Measurements from ENCODE around the gene CACNB4.

Gene CACNB4

GRCh38 chr2:152050915-152051314 lies 47.9 kb downstream of the CACNB4 start:
- Mint-ChIP-seq H3K27me3 (peaks cover 4% of the 10 kb centered on the region), H3K4me1 (ENCODE audit: low read depth) (peaks cover 7% of the 10 kb centered on the region), H3K36me3 (ENCODE audit: low read depth) (no peaks in the 10 kb centered on the region), H3K4me3 (no peak overlapping the region), H3K9me3 (no peaks in the 10 kb centered on the region), H3K27ac (no peak overlapping the region)
- DNase-seq = no peak

- peaks cover 4% of the 10 kb centered on the region for H3K27me3 Mint-ChIP-seq
- no peaks in the 10 kb centered on the region for H3K36me3 Mint-ChIP-seq (ENCODE audit: low read depth)
- no peak for DNase-seq
- no peaks in the 10 kb centered on the region for H3K9me3 Mint-ChIP-seq
- no peak overlapping the region for H3K27ac Mint-ChIP-seq
- H3K4me3 Mint-ChIP-seq = no peak overlapping the region
- H3K4me1 Mint-ChIP-seq (ENCODE audit: low read depth) = peaks cover 7% of the 10 kb centered on the region
Observed at GRCh38 chr2:152050341-152050740, 48.5 kb downstream of the CACNB4 start.

GRCh38 chr2:152049541-152049940 lies 49.3 kb downstream of the CACNB4 start:
- Mint-ChIP-seq H3K27me3 (peaks cover 4% of the 10 kb centered on the region), H3K36me3 (ENCODE audit: low read depth) (no peaks in the 10 kb centered on the region), H3K9me3 (no peaks in the 10 kb centered on the region), H3K27ac (no peak overlapping the region), H3K4me1 (ENCODE audit: low read depth) (peaks cover 5% of the 10 kb centered on the region), H3K4me3 (no peak overlapping the region)
- no peak for DNase-seq

- H3K4me3 Mint-ChIP-seq = no peak overlapping the region
- peaks cover 5% of the 10 kb centered on the region for H3K4me1 Mint-ChIP-seq (ENCODE audit: low read depth)
- H3K27me3 Mint-ChIP-seq = peaks cover 4% of the 10 kb centered on the region
- no peak overlapping the region for H3K27ac Mint-ChIP-seq
- no peaks in the 10 kb centered on the region for H3K9me3 Mint-ChIP-seq
- H3K36me3 Mint-ChIP-seq (ENCODE audit: low read depth) = no peaks in the 10 kb centered on the region
- DNase-seq = no peak
Observed at GRCh38 chr2:152047824-152048471, 50.9 kb downstream of the CACNB4 start.

GRCh38 chr2:152046940-152047339 lies 51.9 kb downstream of the CACNB4 start:
- Mint-ChIP-seq H3K4me1 (ENCODE audit: low read depth) (peaks cover 5% of the 10 kb centered on the region), H3K36me3 (ENCODE audit: low read depth) (no peaks in the 10 kb centered on the region), H3K27me3 (peaks cover 4% of the 10 kb centered on the region), H3K9me3 (no peaks in the 10 kb centered on the region), H3K4me3 (no peak overlapping the region), H3K27ac (no peak overlapping the region)
- no peak for DNase-seq

- no peaks in the 10 kb centered on the region for H3K9me3 Mint-ChIP-seq
- no peak for DNase-seq
- peaks cover 5% of the 10 kb centered on the region for H3K4me1 Mint-ChIP-seq (ENCODE audit: low read depth)
- H3K27ac Mint-ChIP-seq = no peak overlapping the region
- H3K4me3 Mint-ChIP-seq = no peak overlapping the region
- H3K36me3 Mint-ChIP-seq (ENCODE audit: low read depth) = no peaks in the 10 kb centered on the region
- peaks cover 2% of the 10 kb centered on the region for H3K27me3 Mint-ChIP-seq
Observed at GRCh38 chr2:152042636-152043615, 55.9 kb downstream of the CACNB4 start.

- Mint-ChIP-seq H3K27ac (no peak overlapping the region), H3K4me3 (no peak overlapping the region), H3K36me3 (ENCODE audit: low read depth) (no peaks in the 10 kb centered on the region), H3K4me1 (ENCODE audit: low read depth) (no peaks in the 10 kb centered on the region), H3K9me3 (no peaks in the 10 kb centered on the region), H3K27me3 (peaks cover 8% of the 10 kb centered on the region)
- DNase-seq = no peak
Observed at GRCh38 chr2:152038441-152038958, 60.3 kb downstream of the CACNB4 start.

- H3K27me3 Mint-ChIP-seq = peaks cover 8% of the 10 kb centered on the region
- no peak for DNase-seq
- no peaks in the 10 kb centered on the region for H3K9me3 Mint-ChIP-seq
Observed at GRCh38 chr2:152037743-152038435, 61.0 kb downstream of the CACNB4 start.

GRCh38 chr2:152036611-152037469 lies 62.0 kb downstream of the CACNB4 start:
- Mint-ChIP-seq H3K4me1 (ENCODE audit: low read depth) (no peaks in the 10 kb centered on the region), H3K27ac (no peak overlapping the region), H3K36me3 (ENCODE audit: low read depth) (no peaks in the 10 kb centered on the region), H3K4me3 (no peak overlapping the region), H3K9me3 (no peaks in the 10 kb centered on the region), H3K27me3 (peaks cover 8% of the 10 kb centered on the region)
- DNase-seq = peak; percentile 51

More at GRCh38 chr2:152037743-152038435, 61.0 kb downstream of the CACNB4 start:
- no peaks in the 10 kb centered on the region for H3K36me3 Mint-ChIP-seq (ENCODE audit: low read depth)
- no peaks in the 10 kb centered on the region for H3K4me1 Mint-ChIP-seq (ENCODE audit: low read depth)
- no peak overlapping the region for H3K27ac Mint-ChIP-seq
- H3K4me3 Mint-ChIP-seq = no peak overlapping the region

GRCh38 chr2:152034257-152034801 lies 64.5 kb downstream of the CACNB4 start:
- Mint-ChIP-seq H3K4me3 (no peak overlapping the region), H3K27me3 (peaks cover 8% of the 10 kb centered on the region), H3K9me3 (no peaks in the 10 kb centered on the region), H3K36me3 (ENCODE audit: low read depth) (no peaks in the 10 kb centered on the region), H3K27ac (no peak overlapping the region), H3K4me1 (ENCODE audit: low read depth) (no peaks in the 10 kb centered on the region)
- no peak for DNase-seq

GRCh38 chr2:152033011-152033925 lies 65.6 kb downstream of the CACNB4 start:
- no peak for DNase-seq
- Mint-ChIP-seq H3K36me3 (ENCODE audit: low read depth) (no peaks in the 10 kb centered on the region), H3K27me3 (peaks cover 8% of the 10 kb centered on the region), H3K4me3 (no peak overlapping the region), H3K4me1 (ENCODE audit: low read depth) (no peaks in the 10 kb centered on the region), H3K27ac (no peak overlapping the region), H3K9me3 (no peaks in the 10 kb centered on the region)

- H3K27me3 Mint-ChIP-seq = peaks cover 5% of the 10 kb centered on the region
- H3K4me1 Mint-ChIP-seq (ENCODE audit: low read depth) = no peaks in the 10 kb centered on the region
- H3K36me3 Mint-ChIP-seq (ENCODE audit: low read depth) = no peaks in the 10 kb centered on the region
- no peaks in the 10 kb centered on the region for H3K9me3 Mint-ChIP-seq
- H3K27ac Mint-ChIP-seq = no peak overlapping the region
- DNase-seq = no peak
- H3K4me3 Mint-ChIP-seq = no peak overlapping the region
Observed at GRCh38 chr2:152031747-152032306, 67.0 kb downstream of the CACNB4 start.

All from activated T-cell treated with anti-CD3 and anti-CD28 coated beads, Interleukin-2, amount 50 U/mL, for 24 hours (primary cell).